GM13977 (cell line): Measurements from ENCODE around the gene STH.

Source experiments
- DNase-seq: peaks from one replicate; pipeline ENCODE4 v3.0.0; 2012; ENCODE audit warnings: low spot score
- CTCF ChIP-seq: IDR thresholded peaks from 2 replicates; pipeline ENCODE4 v1.5.1; 2012; ENCODE audit warnings: mild to moderate bottlenecking, control low read depth; ENCODE audit not compliant: insufficient read depth; ENCODE audit errors: extremely low read depth, missing control alignments
- in situ Hi-C: fragments of 300-500 bp; cut with MboI; formaldehyde crosslinking; loops from one replicate; pipeline ENCODE4 v1.12.0; 2022; ENCODE audit warnings: low sequenced_read_pairs, low pct_unique_long_range_greater_than_20kb, mixed read lengths, inconsistent platforms; ENCODE audit not compliant: unreplicated experiment

STH gene

DNA sequence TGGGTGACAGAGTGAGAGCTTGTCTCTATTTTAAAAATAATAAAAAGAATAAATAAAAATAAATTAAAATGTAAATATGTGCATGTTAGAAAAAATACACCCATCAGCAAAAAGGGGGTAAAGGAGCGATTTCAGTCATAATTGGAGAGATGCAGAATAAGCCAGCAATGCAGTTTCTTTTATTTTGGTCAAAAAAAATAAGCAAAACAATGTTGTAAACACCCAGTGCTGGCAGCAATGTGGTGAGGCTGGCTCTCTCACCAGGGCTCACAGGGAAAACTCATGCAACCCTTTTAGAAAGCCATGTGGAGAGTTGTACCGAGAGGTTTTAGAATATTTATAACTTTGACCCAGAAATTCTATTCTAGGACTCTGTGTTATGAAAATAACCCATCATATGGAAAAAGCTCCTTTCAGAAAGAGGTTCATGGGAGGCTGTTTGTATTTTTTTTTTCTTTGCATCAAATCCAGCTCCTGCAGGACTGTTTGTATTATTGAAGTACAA is 8.5 kb downstream of the STH start:
- TF ChIP-seq CTCF = no peak
- in situ Hi-C loops = loop anchor here (10.0 kb wide), 1 partner anchor 207 kb away; no protein-coding TSS in a partner anchor
- DNase-seq = no peak

DNA sequence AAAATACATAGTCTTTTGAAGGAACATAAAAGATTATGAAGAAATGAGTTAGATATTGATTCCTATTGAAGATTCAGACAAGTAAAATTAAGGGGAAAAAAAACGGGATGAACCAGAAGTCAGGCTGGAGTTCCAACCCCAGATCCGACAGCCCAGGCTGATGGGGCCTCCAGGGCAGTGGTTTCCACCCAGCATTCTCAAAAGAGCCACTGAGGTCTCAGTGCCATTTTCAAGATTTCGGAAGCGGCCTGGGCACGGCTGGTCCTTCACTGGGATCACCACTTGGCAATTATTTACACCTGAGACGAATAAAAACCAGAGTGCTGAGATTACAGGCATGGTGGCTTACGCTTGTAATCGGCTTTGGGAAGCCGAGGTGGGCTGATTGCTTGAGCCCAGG is 9.5 kb downstream of the STH start:
- no peak for TF ChIP-seq CTCF
- in situ Hi-C loops = loop anchor here (10.0 kb wide), 1 partner anchor 206 kb away; no protein-coding TSS in a partner anchor
- DNase-seq = no peak

- TF ChIP-seq CTCF = no peak
- in situ Hi-C loops = loop anchor here (10.0 kb wide), 1 partner anchor 205 kb away; no protein-coding TSS in a partner anchor
- no peak for DNase-seq
Observed at GRCh38 chr17:46009681-46010596, 10.9 kb downstream of the STH start.

GRCh38 chr17:46010597-46011186 is 11.6 kb downstream of the STH start:
- no peak for DNase-seq
- TF ChIP-seq CTCF = no peak
- in situ Hi-C loops = no loop called here

GRCh38 chr17:46011711-46012505 is 12.9 kb downstream of the STH start:
- DNase-seq = no peak
- in situ Hi-C loops = no loop called here
- no peak for TF ChIP-seq CTCF

DNA sequence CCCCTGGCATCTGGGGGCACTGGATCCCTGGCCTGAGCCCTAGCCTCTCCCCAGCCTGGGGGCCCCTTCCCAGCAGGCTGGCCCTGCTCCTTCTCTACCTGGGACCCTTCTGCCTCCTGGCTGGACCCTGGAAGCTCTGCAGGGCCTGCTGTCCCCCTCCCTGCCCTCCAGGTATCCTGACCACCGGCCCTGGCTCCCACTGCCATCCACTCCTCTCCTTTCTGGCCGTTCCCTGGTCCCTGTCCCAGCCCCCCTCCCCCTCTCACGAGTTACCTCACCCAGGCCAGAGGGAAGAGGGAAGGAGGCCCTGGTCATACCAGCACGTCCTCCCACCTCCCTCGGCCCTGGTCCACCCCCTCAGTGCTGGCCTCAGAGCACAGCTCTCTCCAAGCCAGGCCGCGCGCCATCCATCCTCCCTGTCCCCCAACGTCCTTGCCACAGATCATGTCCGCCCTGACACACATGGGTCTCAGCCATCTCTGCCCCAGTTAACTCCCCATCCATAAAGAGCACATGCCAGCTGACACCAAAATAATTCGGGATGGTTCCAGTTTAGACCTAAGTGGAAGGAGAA is 13.5 kb downstream of the STH start:
- in situ Hi-C loops = no loop called here
- no peak for DNase-seq

More for the DNA sequence above, 13.5 kb downstream of the STH start:
- TF ChIP-seq CTCF = no peak
